Measurements from ENCODE around the gene MYBPC2.

MYBPC2 gene

DNA sequence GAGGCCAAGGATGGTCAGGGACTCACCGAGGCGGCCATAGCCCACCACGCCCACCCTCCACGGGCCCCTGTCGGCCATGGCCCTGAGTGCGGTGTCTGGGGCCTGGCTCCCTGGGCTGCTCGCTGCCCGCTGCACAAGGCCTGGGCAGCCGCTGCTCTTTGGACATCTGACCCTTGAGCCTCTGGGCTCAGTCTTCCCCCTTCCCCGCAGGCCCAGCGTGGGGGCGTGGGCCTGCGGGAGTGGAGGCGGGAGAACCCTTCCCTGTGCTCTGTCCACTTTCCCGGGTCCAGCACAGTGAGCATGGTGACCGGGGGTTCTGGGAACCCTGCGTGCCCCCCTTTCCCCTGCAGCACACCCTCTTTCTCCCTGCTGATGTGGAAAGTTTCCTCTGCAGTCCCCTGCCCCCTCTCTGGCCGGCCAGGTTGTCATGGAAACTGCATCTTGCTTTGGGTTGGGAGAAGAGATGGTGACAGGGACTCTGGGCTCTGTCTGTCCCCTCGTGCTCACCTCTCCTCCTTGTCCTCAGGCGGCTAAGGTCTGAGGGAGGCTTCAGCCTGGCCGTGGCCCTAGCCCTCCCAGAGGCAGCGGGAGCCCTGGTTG, 81.2 kb downstream of the MYBPC2 start, which contains the start of gene ASPDH:
TSS of gene ASPDH (minus strand) at position 168 of the 600 bp plus-strand sequence. CDS start at position 78, 90 bp downstream.
- in situ Hi-C loops (cut with MboI; ENCODE audit: low sequenced_read_pairs): no loop called here

DNA sequence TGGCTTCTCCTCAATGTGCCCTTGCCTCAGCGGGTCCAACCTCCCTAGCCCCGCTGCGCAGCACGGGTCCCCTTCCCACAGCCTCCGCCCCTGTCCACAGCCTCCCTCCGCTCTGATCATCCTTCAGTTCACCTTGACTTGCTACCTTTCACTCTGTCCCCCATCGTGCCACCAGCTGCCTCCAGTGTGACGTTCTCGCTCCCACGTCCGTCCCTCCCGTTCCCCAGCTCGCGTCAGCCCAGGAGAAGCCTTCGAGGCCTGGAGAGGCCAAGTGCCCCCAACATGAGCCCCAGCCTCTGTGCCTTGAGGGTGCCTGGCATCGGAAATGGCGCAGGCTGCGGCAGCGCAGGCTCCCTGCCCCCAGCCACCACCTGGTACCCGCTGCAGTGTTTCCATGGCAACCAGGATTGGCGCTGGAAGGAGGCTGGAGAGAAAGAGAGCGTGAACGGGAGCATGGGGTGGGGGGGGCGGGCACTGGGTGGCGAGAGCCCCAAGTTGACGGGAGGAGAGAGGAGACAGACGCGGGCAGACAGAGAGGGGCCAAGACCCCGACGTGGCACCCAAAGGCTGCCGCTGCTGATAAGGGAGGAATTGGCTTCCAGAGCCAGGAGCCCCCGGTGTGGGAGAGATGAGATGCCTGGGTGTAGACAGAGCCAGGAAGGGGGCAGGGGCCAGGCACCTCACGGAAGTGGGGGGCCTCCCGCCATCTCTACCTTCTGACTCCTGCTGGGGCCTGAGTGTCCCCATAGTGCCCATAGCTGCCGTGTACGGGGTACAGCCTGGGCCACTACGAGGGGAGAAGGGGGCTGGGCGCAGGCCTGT, 81.9 kb downstream of the MYBPC2 start:
- in situ Hi-C loops (cut with MboI; ENCODE audit: low sequenced_read_pairs): no loop called here

DNA sequence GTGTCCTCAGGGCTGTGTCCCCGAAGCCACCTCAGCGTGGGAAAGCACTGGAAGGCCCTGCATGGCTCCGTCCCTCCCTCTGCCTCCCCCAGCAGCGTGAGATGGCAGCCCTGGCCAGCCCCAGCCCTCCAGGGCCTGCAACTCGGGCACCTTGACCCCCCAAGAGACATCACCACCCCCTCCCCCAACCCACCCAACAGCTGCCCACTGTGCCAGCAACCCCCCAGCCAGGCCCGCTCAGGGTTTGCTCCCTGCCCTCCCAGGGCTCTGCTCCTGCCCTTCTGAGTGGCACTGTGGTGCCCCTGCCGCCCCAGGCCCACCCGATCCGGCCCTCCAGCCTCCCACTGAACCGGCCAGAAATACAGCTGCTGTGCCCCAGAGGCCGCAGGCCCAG, 82.5 kb downstream of the MYBPC2 start:
- in situ Hi-C loops (cut with MboI; ENCODE audit: low sequenced_read_pairs): no loop called here

Measured in HL-60/S4 treated with phorbol 12-myristate 13-acetate at 8.2 ng/mL for 4 days and 3 days (cell line).